Hepatocyte (in vitro differentiated cells): ENCODE results near the gene PROSER2.

Source experiments
- EZH2 ChIP-seq: fragments of 200-600 bp; sonication (generic); IDR thresholded peaks from 2 replicates; pipeline ENCODE4 v1.6.1; 2016; ENCODE audit warnings: antibody characterized with exemption, mild to moderate bottlenecking, borderline replicate concordance
- EZH2phosphoT487 ChIP-seq: fragments of 200-600 bp; sonication (generic); IDR thresholded peaks from one replicate; pipeline ENCODE4 v1.6.1; 2018; ENCODE audit warnings: antibody characterized with exemption, mild to moderate bottlenecking, low read depth, moderate library complexity; ENCODE audit not compliant: unreplicated experiment, severe bottlenecking
- TF ChIP-seq, protein P1 (sequence below): fragments of 200-600 bp; sonication (generic); IDR thresholded peaks from 2 replicates; pipeline ENCODE4 v1.5.1; 2016; ENCODE audit warnings: antibody characterized with exemption, mild to moderate bottlenecking; ENCODE audit not compliant: poor library complexity

DNA sequence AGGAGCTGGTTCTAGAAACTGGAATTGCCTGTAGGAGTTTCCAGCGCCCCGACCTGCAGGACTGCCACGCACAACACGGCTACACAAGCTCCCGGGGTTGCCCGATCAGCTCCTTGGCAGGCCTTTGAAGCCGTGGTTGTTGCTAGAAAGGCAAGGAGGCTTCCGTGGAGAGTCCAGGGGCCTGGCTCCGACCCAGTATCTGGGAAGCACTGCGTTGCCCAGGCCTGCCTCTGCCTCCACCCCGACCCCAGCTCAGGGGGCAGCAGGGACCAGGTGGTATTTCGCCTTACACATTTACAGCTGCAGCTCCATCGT lies 54.4 kb downstream of the PROSER2 start:
- TF ChIP-seq, protein P1, sequence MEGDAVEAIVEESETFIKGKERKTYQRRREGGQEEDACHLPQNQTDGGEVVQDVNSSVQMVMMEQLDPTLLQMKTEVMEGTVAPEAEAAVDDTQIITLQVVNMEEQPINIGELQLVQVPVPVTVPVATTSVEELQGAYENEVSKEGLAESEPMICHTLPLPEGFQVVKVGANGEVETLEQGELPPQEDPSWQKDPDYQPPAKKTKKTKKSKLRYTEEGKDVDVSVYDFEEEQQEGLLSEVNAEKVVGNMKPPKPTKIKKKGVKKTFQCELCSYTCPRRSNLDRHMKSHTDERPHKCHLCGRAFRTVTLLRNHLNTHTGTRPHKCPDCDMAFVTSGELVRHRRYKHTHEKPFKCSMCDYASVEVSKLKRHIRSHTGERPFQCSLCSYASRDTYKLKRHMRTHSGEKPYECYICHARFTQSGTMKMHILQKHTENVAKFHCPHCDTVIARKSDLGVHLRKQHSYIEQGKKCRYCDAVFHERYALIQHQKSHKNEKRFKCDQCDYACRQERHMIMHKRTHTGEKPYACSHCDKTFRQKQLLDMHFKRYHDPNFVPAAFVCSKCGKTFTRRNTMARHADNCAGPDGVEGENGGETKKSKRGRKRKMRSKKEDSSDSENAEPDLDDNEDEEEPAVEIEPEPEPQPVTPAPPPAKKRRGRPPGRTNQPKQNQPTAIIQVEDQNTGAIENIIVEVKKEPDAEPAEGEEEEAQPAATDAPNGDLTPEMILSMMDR, result no peak
- TF ChIP-seq EZH2phosphoT487 (no peak), EZH2 (no peak)
